HEK293 (cell line): ENCODE results near the gene POLR1B.
A peak's percentile ranks its signal among the peaks of the same experiment; 100 is the strongest.

ENCODE experiments used
- GLI4 ChIP-seq: fragments of 450-650 bp; formaldehyde crosslinking; IDR thresholded peaks from 2 replicates; pipeline ENCODE4 v1.5.1; 2016; ENCODE audit warnings: missing biosample characterization, missing genetic modification characterization
- GLIS2 ChIP-seq: fragments of 450-650 bp; formaldehyde crosslinking; IDR thresholded peaks from 2 replicates; pipeline ENCODE4 v1.5.1; 2016; ENCODE audit warnings: missing biosample characterization, missing genetic modification characterization
- HOXD13 ChIP-seq: sonication (generic); formaldehyde crosslinking; IDR thresholded peaks from 2 replicates; pipeline ENCODE4 v1.8.0; 2022; ENCODE audit warnings: missing genetic modification reagents, borderline replicate concordance
- RBAK ChIP-seq: fragments of 450-650 bp; formaldehyde crosslinking; IDR thresholded peaks from 2 replicates; pipeline ENCODE4 v1.5.1; 2016; ENCODE audit warnings: missing biosample characterization, missing genetic modification characterization
- SALL2 ChIP-seq: fragments of 450-650 bp; formaldehyde crosslinking; IDR thresholded peaks from 2 replicates; pipeline ENCODE4 v1.5.0; 2017; ENCODE audit warnings: missing biosample characterization, mild to moderate bottlenecking, missing genetic modification characterization, borderline replicate concordance
- SETDB1 ChIP-seq: IDR thresholded peaks from one replicate; pipeline ENCODE4 v1.6.1; 2017; ENCODE audit warnings: mild to moderate bottlenecking, low read length, moderate library complexity, mixed read lengths; ENCODE audit not compliant: insufficient read length
- SP7 ChIP-seq: fragments of 450-650 bp; formaldehyde crosslinking; IDR thresholded peaks from 2 replicates; pipeline ENCODE4 v1.5.1; 2016; ENCODE audit warnings: missing biosample characterization, missing genetic modification characterization
- YY2 ChIP-seq: fragments of 450-650 bp; formaldehyde crosslinking; IDR thresholded peaks from 2 replicates; pipeline ENCODE4 v1.5.1; 2016; ENCODE audit warnings: missing biosample characterization, missing genetic modification characterization
- ZNF132 ChIP-seq: fragments of 450-650 bp; formaldehyde crosslinking; IDR thresholded peaks from 2 replicates; pipeline ENCODE4 v1.5.1; 2017; ENCODE audit warnings: missing biosample characterization, missing genetic modification characterization, borderline replicate concordance
- ZNF169 ChIP-seq: fragments of 450-650 bp; formaldehyde crosslinking; IDR thresholded peaks from 2 replicates; pipeline ENCODE4 v1.5.1; 2016; ENCODE audit warnings: missing biosample characterization, missing genetic modification characterization
- ZNF175 ChIP-seq: fragments of 450-650 bp; formaldehyde crosslinking; IDR thresholded peaks from 2 replicates; pipeline ENCODE4 v1.5.1; 2016; ENCODE audit warnings: missing biosample characterization, missing genetic modification characterization
- ZNF211 ChIP-seq: fragments of 450-650 bp; formaldehyde crosslinking; IDR thresholded peaks from 2 replicates; pipeline ENCODE4 v1.5.1; 2016; ENCODE audit warnings: low read depth, missing biosample characterization, missing genetic modification characterization
- ZNF239 ChIP-seq: fragments of 450-650 bp; formaldehyde crosslinking; IDR thresholded peaks from 2 replicates; pipeline ENCODE4 v1.5.1; 2016; ENCODE audit warnings: missing biosample characterization, missing genetic modification characterization
- ZNF292 ChIP-seq: fragments of 450-650 bp; formaldehyde crosslinking; IDR thresholded peaks from 2 replicates; pipeline ENCODE4 v1.5.1; 2016; ENCODE audit warnings: low read depth, missing biosample characterization, missing genetic modification characterization, borderline replicate concordance
- ZNF366 ChIP-seq: fragments of 450-650 bp; formaldehyde crosslinking; conservative IDR thresholded peaks from 2 replicates; pipeline ENCODE4 v1.5.1; 2016; ENCODE audit warnings: missing biosample characterization, missing genetic modification characterization
- ZNF48 ChIP-seq: fragments of 450-650 bp; formaldehyde crosslinking; IDR thresholded peaks from 2 replicates; pipeline ENCODE4 v1.5.1; 2016; ENCODE audit warnings: missing biosample characterization, missing genetic modification characterization
- ZNF548 ChIP-seq: fragments of 450-650 bp; formaldehyde crosslinking; IDR thresholded peaks from 2 replicates; pipeline ENCODE4 v1.5.1; 2016; ENCODE audit warnings: missing biosample characterization, missing genetic modification characterization
- ZNF555 ChIP-seq: fragments of 450-650 bp; formaldehyde crosslinking; conservative IDR thresholded peaks from 2 replicates; pipeline ENCODE4 v1.5.1; 2017; ENCODE audit warnings: missing biosample characterization, mild to moderate bottlenecking, missing genetic modification characterization, inconsistent platforms
- ZNF560 ChIP-seq: fragments of 450-650 bp; formaldehyde crosslinking; IDR thresholded peaks from 2 replicates; pipeline ENCODE4 v1.5.1; 2017; ENCODE audit warnings: missing biosample characterization, missing genetic modification characterization, borderline replicate concordance
- ZNF629 ChIP-seq: fragments of 450-650 bp; formaldehyde crosslinking; IDR thresholded peaks from 2 replicates; pipeline ENCODE4 v1.5.1; 2017; ENCODE audit warnings: missing biosample characterization, missing genetic modification characterization
- ZNF777 ChIP-seq: fragments of 450-650 bp; formaldehyde crosslinking; IDR thresholded peaks from 2 replicates; pipeline ENCODE4 v1.5.1; 2017; ENCODE audit warnings: missing biosample characterization, missing genetic modification characterization, borderline replicate concordance
- ZNF792 ChIP-seq: fragments of 450-650 bp; formaldehyde crosslinking; IDR thresholded peaks from 2 replicates; pipeline ENCODE4 v1.5.1; 2016; ENCODE audit warnings: missing biosample characterization, missing genetic modification characterization
- TF ChIP-seq, protein P1 (sequence below): fragments of 450-650 bp; formaldehyde crosslinking; IDR thresholded peaks from 2 replicates; pipeline ENCODE4 v1.5.1; 2016; ENCODE audit warnings: missing biosample characterization, missing genetic modification characterization
- TF ChIP-seq, protein P2 (sequence below): fragments of 450-650 bp; formaldehyde crosslinking; IDR thresholded peaks from 2 replicates; pipeline ENCODE4 v1.5.1; 2016; ENCODE audit warnings: missing biosample characterization, missing genetic modification characterization, borderline replicate concordance
- TF ChIP-seq, protein P3 (sequence below): fragments of 450-650 bp; formaldehyde crosslinking; conservative IDR thresholded peaks from 2 replicates; pipeline ENCODE4 v1.5.1; 2016; ENCODE audit warnings: low read depth, missing biosample characterization, missing genetic modification characterization
- TF ChIP-seq, protein P4 (sequence below): fragments of 450-650 bp; formaldehyde crosslinking; IDR thresholded peaks from 2 replicates; pipeline ENCODE4 v1.5.1; 2016; ENCODE audit warnings: missing biosample characterization, missing genetic modification characterization
- TF ChIP-seq, protein P5 (sequence below): fragments of 450-650 bp; formaldehyde crosslinking; IDR thresholded peaks from 2 replicates; pipeline ENCODE4 v1.5.0; 2017; ENCODE audit warnings: missing biosample characterization, missing genetic modification characterization, borderline replicate concordance

POLR1B gene

DNA sequence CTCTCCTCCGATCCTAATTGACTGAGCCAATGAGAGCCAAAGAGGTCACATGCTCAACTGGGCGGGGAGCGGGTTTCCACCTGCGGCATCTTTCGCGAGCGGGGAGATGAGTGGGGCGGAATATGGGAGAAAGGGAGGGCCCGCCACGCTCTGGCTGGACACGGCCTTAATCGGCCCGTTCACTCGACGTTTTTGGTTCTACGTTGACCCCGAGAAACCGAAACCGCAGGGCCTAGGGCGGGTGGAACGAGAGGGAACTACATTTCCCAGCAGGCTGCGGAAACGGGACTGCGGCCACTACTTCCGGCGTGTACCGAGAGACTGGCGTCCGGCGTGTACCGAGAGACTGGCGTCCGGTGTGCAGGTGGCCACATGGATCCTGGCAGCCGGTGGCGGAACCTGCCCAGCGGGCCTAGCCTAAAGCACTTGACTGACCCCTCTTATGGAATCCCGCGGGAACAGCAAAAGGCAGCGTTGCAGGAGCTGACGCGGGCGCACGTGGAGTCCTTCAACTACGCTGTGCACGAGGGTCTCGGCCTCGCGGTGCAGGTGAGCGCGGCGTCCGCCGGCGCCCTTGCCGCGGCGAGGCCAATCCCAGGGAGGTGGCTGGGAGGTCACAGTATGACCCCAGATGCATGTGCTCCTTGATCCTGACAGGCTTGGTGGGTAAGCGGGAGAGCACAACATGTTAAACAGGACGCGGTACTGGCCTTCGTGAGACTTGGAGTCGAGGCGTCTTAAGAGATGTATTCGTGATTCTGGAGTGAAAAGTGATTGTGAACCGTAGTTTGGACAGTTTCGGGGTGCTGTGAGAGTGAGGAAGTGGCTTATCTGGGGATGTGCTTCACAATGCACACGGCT lies at the start of gene POLR1B (continued):
- peak; percentile 38; the same call in 1 of the 2 replicates for TF ChIP-seq ZNF629 (tag by site-specific recombination)
- TF ChIP-seq, protein P1, sequence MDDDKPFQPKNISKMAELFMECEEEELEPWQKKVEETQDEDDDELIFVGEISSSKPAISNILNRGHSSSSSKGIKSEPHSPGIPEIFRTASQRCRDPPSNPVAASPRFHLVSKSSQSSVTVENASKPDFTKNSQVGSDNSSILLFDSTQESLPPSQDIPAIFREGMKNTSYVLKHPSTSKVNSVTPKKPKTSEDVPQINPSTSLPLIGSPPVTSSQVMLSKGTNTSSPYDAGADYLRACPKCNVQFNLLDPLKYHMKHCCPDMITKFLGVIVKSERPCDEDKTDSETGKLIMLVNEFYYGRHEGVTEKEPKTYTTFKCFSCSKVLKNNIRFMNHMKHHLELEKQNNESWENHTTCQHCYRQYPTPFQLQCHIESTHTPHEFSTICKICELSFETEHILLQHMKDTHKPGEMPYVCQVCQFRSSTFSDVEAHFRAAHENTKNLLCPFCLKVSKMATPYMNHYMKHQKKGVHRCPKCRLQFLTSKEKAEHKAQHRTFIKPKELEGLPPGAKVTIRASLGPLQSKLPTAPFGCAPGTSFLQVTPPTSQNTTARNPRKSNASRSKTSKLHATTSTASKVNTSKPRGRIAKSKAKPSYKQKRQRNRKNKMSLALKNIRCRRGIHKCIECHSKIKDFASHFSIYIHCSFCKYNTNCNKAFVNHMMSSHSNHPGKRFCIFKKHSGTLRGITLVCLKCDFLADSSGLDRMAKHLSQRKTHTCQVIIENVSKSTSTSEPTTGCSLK (tag by site-specific recombination), result no peak
- TF ChIP-seq GLI4 (tag by site-specific recombination), result no peak
- TF ChIP-seq HOXD13, result no peak
- TF ChIP-seq ZNF366 (tag by site-specific recombination), result no peak
- no peak for TF ChIP-seq ZNF560 (tag by site-specific recombination)
- TF ChIP-seq, protein P2, sequence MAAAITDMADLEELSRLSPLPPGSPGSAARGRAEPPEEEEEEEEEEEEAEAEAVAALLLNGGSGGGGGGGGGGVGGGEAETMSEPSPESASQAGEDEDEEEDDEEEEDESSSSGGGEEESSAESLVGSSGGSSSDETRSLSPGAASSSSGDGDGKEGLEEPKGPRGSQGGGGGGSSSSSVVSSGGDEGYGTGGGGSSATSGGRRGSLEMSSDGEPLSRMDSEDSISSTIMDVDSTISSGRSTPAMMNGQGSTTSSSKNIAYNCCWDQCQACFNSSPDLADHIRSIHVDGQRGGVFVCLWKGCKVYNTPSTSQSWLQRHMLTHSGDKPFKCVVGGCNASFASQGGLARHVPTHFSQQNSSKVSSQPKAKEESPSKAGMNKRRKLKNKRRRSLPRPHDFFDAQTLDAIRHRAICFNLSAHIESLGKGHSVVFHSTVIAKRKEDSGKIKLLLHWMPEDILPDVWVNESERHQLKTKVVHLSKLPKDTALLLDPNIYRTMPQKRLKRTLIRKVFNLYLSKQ, result no peak
- no peak for TF ChIP-seq RBAK (tag by site-specific recombination)
- peak; percentile 43 for TF ChIP-seq SETDB1
- no peak for TF ChIP-seq ZNF169 (tag by site-specific recombination)
- no peak for TF ChIP-seq ZNF48 (tag by site-specific recombination)
- no peak for TF ChIP-seq ZNF548 (tag by site-specific recombination)
- no peak for TF ChIP-seq ZNF211
- 0 out of 2 replicates have a peak, but pooled peaks have one; percentile 21 for TF ChIP-seq YY2 (tag by site-specific recombination)
- TF ChIP-seq SALL2 (tag by site-specific recombination), result no peak
- TF ChIP-seq SP7, result peak; percentile 17
- TF ChIP-seq, protein P3, sequence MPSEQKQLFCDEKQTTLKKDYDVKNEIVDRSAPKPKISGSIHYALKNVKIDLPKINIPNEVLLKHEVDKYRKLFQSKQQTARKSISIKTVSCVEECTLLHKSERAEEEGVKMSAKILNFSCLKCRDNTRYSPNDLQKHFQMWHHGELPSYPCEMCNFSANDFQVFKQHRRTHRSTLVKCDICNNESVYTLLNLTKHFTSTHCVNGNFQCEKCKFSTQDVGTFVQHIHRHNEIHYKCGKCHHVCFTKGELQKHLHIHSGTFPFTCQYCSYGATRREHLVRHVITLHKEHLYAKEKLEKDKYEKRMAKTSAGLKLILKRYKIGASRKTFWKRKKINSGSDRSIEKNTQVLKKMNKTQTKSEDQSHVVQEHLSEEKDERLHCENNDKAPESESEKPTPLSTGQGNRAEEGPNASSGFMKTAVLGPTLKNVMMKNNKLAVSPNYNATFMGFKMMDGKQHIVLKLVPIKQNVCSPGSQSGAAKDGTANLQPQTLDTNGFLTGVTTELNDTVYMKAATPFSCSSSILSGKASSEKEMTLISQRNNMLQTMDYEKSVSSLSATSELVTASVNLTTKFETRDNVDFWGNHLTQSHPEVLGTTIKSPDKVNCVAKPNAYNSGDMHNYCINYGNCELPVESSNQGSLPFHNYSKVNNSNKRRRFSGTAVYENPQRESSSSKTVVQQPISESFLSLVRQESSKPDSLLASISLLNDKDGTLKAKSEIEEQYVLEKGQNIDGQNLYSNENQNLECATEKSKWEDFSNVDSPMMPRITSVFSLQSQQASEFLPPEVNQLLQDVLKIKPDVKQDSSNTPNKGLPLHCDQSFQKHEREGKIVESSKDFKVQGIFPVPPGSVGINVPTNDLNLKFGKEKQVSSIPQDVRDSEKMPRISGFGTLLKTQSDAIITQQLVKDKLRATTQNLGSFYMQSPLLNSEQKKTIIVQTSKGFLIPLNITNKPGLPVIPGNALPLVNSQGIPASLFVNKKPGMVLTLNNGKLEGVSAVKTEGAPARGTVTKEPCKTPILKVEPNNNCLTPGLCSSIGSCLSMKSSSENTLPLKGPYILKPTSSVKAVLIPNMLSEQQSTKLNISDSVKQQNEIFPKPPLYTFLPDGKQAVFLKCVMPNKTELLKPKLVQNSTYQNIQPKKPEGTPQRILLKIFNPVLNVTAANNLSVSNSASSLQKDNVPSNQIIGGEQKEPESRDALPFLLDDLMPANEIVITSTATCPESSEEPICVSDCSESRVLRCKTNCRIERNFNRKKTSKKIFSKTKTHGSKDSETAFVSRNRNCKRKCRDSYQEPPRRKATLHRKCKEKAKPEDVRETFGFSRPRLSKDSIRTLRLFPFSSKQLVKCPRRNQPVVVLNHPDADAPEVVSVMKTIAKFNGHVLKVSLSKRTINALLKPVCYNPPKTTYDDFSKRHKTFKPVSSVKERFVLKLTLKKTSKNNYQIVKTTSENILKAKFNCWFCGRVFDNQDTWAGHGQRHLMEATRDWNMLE, result peak; percentile 53; the same call in 1 of the 2 replicates
- no peak for TF ChIP-seq ZNF132 (tag by site-specific recombination)
- TF ChIP-seq, protein P4, sequence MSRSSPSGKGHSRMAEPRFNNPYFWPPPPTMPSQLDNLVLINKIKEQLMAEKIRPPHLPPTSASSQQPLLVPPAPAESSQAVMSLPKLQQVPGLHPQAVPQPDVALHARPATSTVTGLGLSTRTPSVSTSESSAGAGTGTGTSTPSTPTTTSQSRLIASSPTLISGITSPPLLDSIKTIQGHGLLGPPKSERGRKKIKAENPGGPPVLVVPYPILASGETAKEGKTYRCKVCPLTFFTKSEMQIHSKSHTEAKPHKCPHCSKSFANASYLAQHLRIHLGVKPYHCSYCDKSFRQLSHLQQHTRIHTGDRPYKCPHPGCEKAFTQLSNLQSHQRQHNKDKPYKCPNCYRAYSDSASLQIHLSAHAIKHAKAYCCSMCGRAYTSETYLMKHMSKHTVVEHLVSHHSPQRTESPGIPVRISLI, result no peak
- TF ChIP-seq, protein P5, sequence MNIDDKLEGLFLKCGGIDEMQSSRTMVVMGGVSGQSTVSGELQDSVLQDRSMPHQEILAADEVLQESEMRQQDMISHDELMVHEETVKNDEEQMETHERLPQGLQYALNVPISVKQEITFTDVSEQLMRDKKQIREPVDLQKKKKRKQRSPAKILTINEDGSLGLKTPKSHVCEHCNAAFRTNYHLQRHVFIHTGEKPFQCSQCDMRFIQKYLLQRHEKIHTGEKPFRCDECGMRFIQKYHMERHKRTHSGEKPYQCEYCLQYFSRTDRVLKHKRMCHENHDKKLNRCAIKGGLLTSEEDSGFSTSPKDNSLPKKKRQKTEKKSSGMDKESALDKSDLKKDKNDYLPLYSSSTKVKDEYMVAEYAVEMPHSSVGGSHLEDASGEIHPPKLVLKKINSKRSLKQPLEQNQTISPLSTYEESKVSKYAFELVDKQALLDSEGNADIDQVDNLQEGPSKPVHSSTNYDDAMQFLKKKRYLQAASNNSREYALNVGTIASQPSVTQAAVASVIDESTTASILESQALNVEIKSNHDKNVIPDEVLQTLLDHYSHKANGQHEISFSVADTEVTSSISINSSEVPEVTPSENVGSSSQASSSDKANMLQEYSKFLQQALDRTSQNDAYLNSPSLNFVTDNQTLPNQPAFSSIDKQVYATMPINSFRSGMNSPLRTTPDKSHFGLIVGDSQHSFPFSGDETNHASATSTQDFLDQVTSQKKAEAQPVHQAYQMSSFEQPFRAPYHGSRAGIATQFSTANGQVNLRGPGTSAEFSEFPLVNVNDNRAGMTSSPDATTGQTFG (tag by site-specific recombination), result no peak
- TF ChIP-seq ZNF792 (tag by site-specific recombination), result no peak
- TF ChIP-seq ZNF292, result no peak
- no peak for TF ChIP-seq ZNF239 (tag by site-specific recombination)
- TF ChIP-seq ZNF555, result no peak
- TF ChIP-seq ZNF175 (tag by site-specific recombination), result no peak
- TF ChIP-seq GLIS2 (tag by site-specific recombination), result peak; percentile 35; the same call in 1 of the 2 replicates
- no peak; the same call in 1 of the 2 replicates for TF ChIP-seq ZNF777
